Endothelial cell of umbilical vein (primary cell): ENCODE results near the gene TMEM11. TPM values are rescaled to one million over a fixed set of nuclear protein-coding genes. Genes with fewer than 3 reads are reported as not detected.

Experiments used
- BruUV-seq: library from RNA; stranded (reverse); fragments of 400-500 nt; replicated peaks from 2 replicates; lab custom pipeline; 2021; lab: Mats Ljungman, UMichigan
- CTCF ChIA-PET: fragments of 300-600, 350-600 bp; sonication (Branson Sonifier 250); formaldehyde crosslinking; loops from one replicate; lab custom pipeline; 2021; ENCODE audit warnings: antibody characterized with exemption, inconsistent platforms; lab: Charles Lee
- POLR2A ChIA-PET: fragments of 300-600, 350-600 bp; sonication (Branson Sonifier 250); formaldehyde crosslinking; loops from one replicate; lab custom pipeline; 2021; ENCODE audit warnings: antibody characterized with exemption, inconsistent platforms; lab: Charles Lee
- DNase-seq: peaks from one replicate; pipeline ENCODE4 v3.0.0-alpha.2; 2011; ENCODE audit warnings: low read depth, low spot score
- FAIRE-seq: peaks from 2 replicates; lab custom pipeline; 2011; peaks lifted over from hg19 to GRCh38; lab: Jason Lieb, UNC
- H2AFZ ChIP-seq: 2 replicates; pipeline ENCODE4 v1.6.0; 2012; ENCODE audit warnings: low read depth, low read length, control low read depth, inconsistent platforms
- H3K27ac ChIP-seq: 2 replicates; pipeline ENCODE4 v1.5.1; 2011; ENCODE audit warnings: low read depth, mild to moderate bottlenecking, control low read depth, low read length, moderate library complexity; ENCODE audit not compliant: insufficient read depth
- H3K27me3 ChIP-seq, 2 experiments: 2 replicates each; pipeline versions ENCODE4 v1.6.0 to v1.6.1; 2011; ENCODE audit warnings: low read length in 2 of 2, mixed read lengths in 1 of 2; ENCODE audit not compliant: control insufficient read depth in 2 of 2, insufficient read depth in 2 of 2
- H3K36me3 ChIP-seq, 2 experiments: 2 replicates in 1 of 2; 3 replicates in 1 of 2; pipeline ENCODE4 v1.5.1; 2011; ENCODE audit warnings: low read length in 2 of 2, mild to moderate bottlenecking in 1 of 2, moderate library complexity in 1 of 2; ENCODE audit not compliant: control insufficient read depth in 2 of 2, insufficient read depth in 2 of 2; ENCODE audit errors: extremely low read depth in 1 of 2
- H3K4me1 ChIP-seq: 3 replicates; pipeline ENCODE4 v1.5.1; 2011; ENCODE audit warnings: mild to moderate bottlenecking, low read length; ENCODE audit not compliant: control insufficient read depth, insufficient read depth; ENCODE audit errors: extremely low read depth
- H3K4me2 ChIP-seq: 2 replicates; pipeline ENCODE4 v1.6.1; 2011; ENCODE audit warnings: low read length, control low read depth, mixed read lengths; ENCODE audit not compliant: insufficient read depth
- H3K4me3 ChIP-seq, 3 experiments: fragments of 200-600 bp in 1 of 3; sonication (generic), shearing (Covaris generic) in 1 of 3; replicated peaks in 1 of 3; 2 replicates each; pipeline ENCODE4 v1.5.1; 2011 to 2016; ENCODE audit warnings: control low read depth in 3 of 3, low read length in 3 of 3, mild to moderate bottlenecking in 2 of 3, inconsistent platforms in 1 of 3, low read depth in 1 of 3, moderate library complexity in 1 of 3; ENCODE audit not compliant: insufficient read depth in 1 of 3
- H3K79me2 ChIP-seq: 2 replicates; pipeline ENCODE4 v1.6.0; 2012; ENCODE audit warnings: low read length, inconsistent platforms; ENCODE audit not compliant: control insufficient read depth, insufficient read depth
- H3K9ac ChIP-seq: replicated peaks from 2 replicates; pipeline ENCODE3; 2011; ENCODE audit warnings: low read length, control low read depth; ENCODE audit not compliant: insufficient read depth; ENCODE audit errors: extremely low read depth
- H3K9me1 ChIP-seq: replicated peaks from 3 replicates; pipeline ENCODE4 v1.6.0; 2011; ENCODE audit warnings: mild to moderate bottlenecking, low read length; ENCODE audit not compliant: control insufficient read depth, insufficient read depth; ENCODE audit errors: extremely low read depth
- H3K9me3 ChIP-seq: replicated peaks from 2 replicates; pipeline ENCODE4 v1.5.1; 2012; ENCODE audit warnings: low read length, inconsistent platforms; ENCODE audit not compliant: control insufficient read depth, insufficient read depth
- H4K20me1 ChIP-seq: replicated peaks from 2 replicates; pipeline ENCODE3; 2011; ENCODE audit warnings: mild to moderate bottlenecking, low read length; ENCODE audit not compliant: control insufficient read depth, insufficient read depth; ENCODE audit errors: extremely low read depth
- CTCF ChIP-seq, 2 donors: IDR thresholded peaks; 1 replicate in 1 of 2; 2 replicates in 1 of 2; pipeline ENCODE4 v1.5.1; 2011; ENCODE audit warnings: low read length in 2 of 2, mild to moderate bottlenecking in 2 of 2, moderate library complexity in 2 of 2, control low read depth in 1 of 2, inconsistent platforms in 1 of 2, low read depth in 1 of 2; ENCODE audit not compliant: insufficient read depth in 1 of 2; ENCODE audit errors: extremely low read depth in 1 of 2
- EZH2 ChIP-seq: IDR thresholded peaks from 2 replicates; pipeline ENCODE4 v1.6.1; 2012; ENCODE audit warnings: borderline replicate concordance, low read depth, mild to moderate bottlenecking, moderate library complexity, low read length, inconsistent platforms; ENCODE audit not compliant: severe bottlenecking
- FOS ChIP-seq: IDR thresholded peaks from 2 replicates; pipeline ENCODE4 v1.6.1; 2011; ENCODE audit warnings: mild to moderate bottlenecking, low read length, moderate library complexity, borderline replicate concordance; ENCODE audit not compliant: insufficient read depth
- GATA2 ChIP-seq: IDR thresholded peaks from 2 replicates; pipeline ENCODE4 v1.7.0; 2011; ENCODE audit warnings: low read depth, mild to moderate bottlenecking, moderate library complexity, mixed read lengths, low read length; ENCODE audit not compliant: insufficient read length, insufficient read depth
- JUN ChIP-seq: IDR thresholded peaks from 2 replicates; pipeline ENCODE4 v1.6.1; 2011; ENCODE audit warnings: borderline replicate concordance, low read depth; ENCODE audit not compliant: insufficient read length, insufficient read depth
- MAX ChIP-seq: IDR thresholded peaks from 2 replicates; pipeline ENCODE4 v1.6.1; 2011; ENCODE audit not compliant: insufficient read depth, insufficient read length
- MYC ChIP-seq: IDR thresholded peaks from one replicate; pipeline ENCODE4 v1.6.1; 2011; ENCODE audit warnings: mild to moderate bottlenecking, low read depth, low read length
- POLR2A ChIP-seq: IDR thresholded peaks from 2 replicates; pipeline ENCODE4 v1.6.1; 2012; ENCODE audit warnings: low read depth, mild to moderate bottlenecking, control low read depth, low read length
- POLR2AphosphoS5 ChIP-seq: IDR thresholded peaks from 2 replicates; pipeline ENCODE4 v1.6.1; 2012; ENCODE audit warnings: low read depth, mild to moderate bottlenecking, control low read depth, low read length, moderate library complexity; ENCODE audit not compliant: insufficient read depth
- dilution Hi-C: fragments of 300-500 bp; cut with MboI; formaldehyde crosslinking; loops from one replicate; pipeline ENCODE4 v1.15.0; 2019; ENCODE audit warnings: low sequenced_read_pairs; ENCODE audit not compliant: extremely low pct_ligation_motif_present
- intact Hi-C: fragments of 100-400 bp; cut with micrococcal nuclease; formaldehyde crosslinking; loops from one replicate; pipeline ENCODE4 v1.10.0; 2022
- polyA plus RNA-seq, 4 experiments: library from polyadenylated mRNA; depleted of rRNA in 3 of 4; stranded (reverse) in 3 of 4; unstranded in 1 of 4; fragments of >200 nt; gene quantifications; 2 replicates each; pipeline versions ENCODE4 v1.2.1 to v1.2.3, GENCODE V29; 2011 to 2012; ENCODE audit warnings: missing spikeins in 1 of 4
- total RNA-seq: library from RNA; stranded (reverse); gene quantifications from 2 replicates; pipeline ENCODE4 v1.2.3, GENCODE V29; 2021

The TMEM11 gene
- total and polyA plus RNA-seq, 2 donors (not counting 3 experiments of a cell fraction or from before 2014, with no cell fraction given), result 27.4 to 79.9 TPM

- Histone ChIP-seq H2AFZ (no peak overlapping the region), H3K27ac (no peak overlapping the region), H3K9ac (no peak overlapping the region), H3K9me1 (no peaks in the 10 kb centered on the region), H3K4me3 (no peak overlapping the region), H3K9me3 (no peaks in the 10 kb centered on the region), H3K79me2 (no peaks in the 10 kb centered on the region), H4K20me1 (no peaks in the 10 kb centered on the region), H3K36me3 (no peaks in the 10 kb centered on the region), H3K4me2 (no peak overlapping the region), H3K27me3 (no peaks in the 10 kb centered on the region), H3K4me1 (peaks cover 8% of the 10 kb centered on the region)
- TF ChIP-seq CTCF (IDR thresholded peaks at IDR 0.05; ENCODE audit: extremely low read depth in 1 of 2, insufficient read depth in 1 of 2, low read depth in 1 of 2, low read length in 2 of 2) (no peak), POLR2A (no peak), MAX (no peak), EZH2 (no peak), POLR2AphosphoS5 (no peak), JUN (no peak), MYC (no peak), GATA2 (no peak), FOS (no peak)
- DNase-seq, result no peak
- dilution Hi-C loops, result no loop called here
- BruUV-seq, result no TSS peak
- ChIA-PET POLR2A (no interaction called here), CTCF (interaction anchor here (2.0 kb wide), 1 partner anchor 11 kb away, joined by 7 read pairs; no protein-coding TSS in a partner anchor)
- no peak for FAIRE-seq
- intact Hi-C loops, result no loop called here
Measured at GRCh38 chr17:21250854-21251253, 36.9 kb upstream of the TMEM11 start.
